Cardiac fibroblast (primary cell): Measurements from ENCODE around the gene MTNR1A.
A peak's percentile ranks its signal among the peaks of the same experiment; 100 is the strongest.

Experiments
- DNase-seq, 2 donors: peaks; one replicate each; pipeline versions ENCODE4 v3.0.0 to v3.0.0-alpha.2; 2010; ENCODE audit warnings: low read depth in 2 of 2
- H3K4me3 ChIP-seq, 2 donors: replicated peaks in 1 of 2; 1 replicate in 1 of 2; 2 replicates in 1 of 2; pipeline ENCODE4 v1.5.1; 2011; ENCODE audit warnings: low read depth in 2 of 2, low read length in 2 of 2, mild to moderate bottlenecking in 2 of 2, moderate library complexity in 1 of 2
- CTCF ChIP-seq: IDR thresholded peaks from one replicate; pipeline ENCODE4 v1.5.1; 2011; ENCODE audit warnings: low read depth, mild to moderate bottlenecking, low read length, inconsistent platforms

MTNR1A gene

GRCh38 chr4:186586205-186586604 lies 30.8 kb upstream of the MTNR1A start:
- no peak overlapping the region for H3K4me3 ChIP-seq
- DNase-seq, result peak; percentile 14 to 42
- no peak for TF ChIP-seq CTCF

GRCh38 chr4:186584912-186585311 lies 29.5 kb upstream of the MTNR1A start:
- peak; percentile 18 to 48 for DNase-seq
- no peak for TF ChIP-seq CTCF
- H3K4me3 ChIP-seq, result no peak overlapping the region

GRCh38 chr4:186581421-186581820 lies 26.1 kb upstream of the MTNR1A start:
- no peak overlapping the region for H3K4me3 ChIP-seq
- TF ChIP-seq CTCF, result no peak
- no peak for DNase-seq

GRCh38 chr4:186580669-186581068 lies 25.3 kb upstream of the MTNR1A start:
- no peak overlapping the region for H3K4me3 ChIP-seq
- no peak for TF ChIP-seq CTCF
- DNase-seq, result no peak

DNA sequence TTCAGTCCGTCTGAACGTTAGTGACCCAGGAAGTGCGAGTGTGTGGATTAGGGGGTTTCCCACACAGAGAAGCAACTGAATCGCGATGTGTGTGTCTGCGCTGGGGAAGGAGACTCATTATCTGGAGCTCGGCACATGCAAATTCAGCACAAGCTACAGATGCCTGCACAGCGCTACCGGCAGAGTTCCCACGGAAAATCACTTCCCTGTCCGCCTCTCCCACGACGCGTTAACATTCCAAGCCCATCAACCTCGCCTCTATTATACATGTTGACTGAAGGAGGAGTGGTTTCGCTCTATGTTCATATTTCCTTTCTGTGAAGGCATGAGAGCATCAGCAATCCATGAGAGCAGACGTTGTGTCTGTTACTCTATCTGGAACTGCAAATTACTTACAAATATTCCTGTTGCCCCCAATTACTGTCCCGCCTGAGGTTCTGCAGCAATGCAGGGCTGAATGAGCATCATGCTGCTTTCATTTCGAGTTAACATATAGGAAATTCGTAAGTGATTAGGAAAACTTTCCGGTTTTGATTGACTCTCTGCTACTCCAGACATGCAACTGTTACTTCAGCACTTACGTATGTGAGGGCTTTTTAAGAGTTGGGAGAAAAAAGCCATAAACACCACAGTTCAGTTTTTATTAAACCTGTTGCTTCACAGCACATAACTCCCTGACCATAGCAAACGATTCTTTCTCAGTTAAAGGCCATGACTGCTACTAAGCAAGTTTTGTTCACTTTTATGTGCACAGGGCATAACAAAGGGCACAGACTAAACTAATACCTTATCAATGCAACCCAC lies 15.0 kb upstream of the MTNR1A start:
- DNase-seq, result peak; percentile 67 to 73
- TF ChIP-seq CTCF, result no peak
- H3K4me3 ChIP-seq, result peak overlapping the region; percentile 5 to 44

- DNase-seq, result no peak
- H3K4me3 ChIP-seq, result peak overlapping the region; percentile 5 to 44
- no peak for TF ChIP-seq CTCF
Measured at GRCh38 chr4:186569533-186570192, 14.3 kb upstream of the MTNR1A start.

DNA sequence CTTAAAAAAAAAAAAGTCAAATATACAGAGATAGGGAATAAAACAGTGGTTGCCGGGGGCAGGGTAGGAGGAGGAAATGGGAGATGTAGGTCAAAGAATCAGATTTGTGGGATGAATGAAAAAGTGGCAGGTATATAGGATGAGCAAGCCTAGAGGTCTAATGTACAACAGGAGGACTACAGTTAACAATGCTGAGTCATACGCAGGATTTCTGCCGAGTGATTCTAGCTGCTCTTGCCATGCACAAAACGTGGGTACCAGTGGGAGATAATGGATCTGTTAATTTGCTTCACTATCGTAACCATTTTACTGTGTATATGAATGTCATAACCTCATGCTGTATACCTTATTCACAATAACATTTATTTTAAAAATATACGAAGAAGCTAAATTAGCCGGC lies 10.7 kb upstream of the MTNR1A start:
- DNase-seq, result no peak
- no peak overlapping the region for H3K4me3 ChIP-seq
- no peak for TF ChIP-seq CTCF
